GM23338 (cell line): Measurements from ENCODE around the gene PCED1A. TPM values are rescaled to one million over a fixed set of nuclear protein-coding genes. Genes with fewer than 3 reads are reported as not detected.

Source experiments
- ATAC-seq: fragments of 200-7000 bp; cut with Tn5 transposase; 3 replicates; pipeline ENCODE4 v1.9.1; 2020
- DNase-seq: peaks from one replicate; pipeline ENCODE4 v3.0.0-alpha.2; 2015; ENCODE audit warnings: low spot score
- H2AFZ ChIP-seq: fragments of 200-600 bp; sonication (generic); 2 replicates; pipeline ENCODE4 v1.8.0; 2016; ENCODE audit warnings: antibody characterized with exemption, mild to moderate bottlenecking, moderate library complexity
- H3F3A ChIP-seq: fragments of 200-600 bp; sonication (generic); replicated peaks from 2 replicates; pipeline ENCODE4 v1.8.0; 2017; ENCODE audit warnings: antibody characterized with exemption, mixed run types, low read depth
- H3K27ac ChIP-seq: fragments of 200-600 bp; sonication (generic); 2 replicates; pipeline ENCODE4 v1.6.1; 2016; ENCODE audit warnings: low read depth
- H3K27me3 ChIP-seq: fragments of 200-600 bp; sonication (generic); 2 replicates; pipeline ENCODE4 v1.8.0; 2016; ENCODE audit warnings: mild to moderate bottlenecking, mixed run types, moderate library complexity; ENCODE audit not compliant: insufficient read depth
- H3K36me3 ChIP-seq: fragments of 200-600 bp; sonication (generic); 2 replicates; pipeline ENCODE4 v1.8.0; 2016; ENCODE audit warnings: mild to moderate bottlenecking; ENCODE audit not compliant: insufficient read depth
- H3K4me1 ChIP-seq: fragments of 200-600 bp; sonication (generic); 2 replicates; pipeline ENCODE4 v1.8.0; 2016; ENCODE audit warnings: mild to moderate bottlenecking, moderate library complexity; ENCODE audit not compliant: insufficient read depth
- H3K4me2 ChIP-seq: fragments of 200-600 bp; sonication (generic); 2 replicates; pipeline ENCODE4 v1.7.1; 2017; ENCODE audit warnings: mixed run types
- H3K4me3 ChIP-seq: fragments of 200-600 bp; sonication (generic); 2 replicates; pipeline ENCODE4 v1.6.1; 2016; ENCODE audit warnings: mixed run types
- H3K79me2 ChIP-seq: fragments of 200-600 bp; sonication (generic); replicated peaks from 2 replicates; pipeline ENCODE4 v1.8.0; 2017; ENCODE audit warnings: mild to moderate bottlenecking; ENCODE audit not compliant: insufficient read depth
- H3K9me2 ChIP-seq: fragments of 200-600 bp; sonication (generic); 2 replicates; pipeline ENCODE4 v1.8.0; 2017; ENCODE audit not compliant: insufficient read depth
- H4K20me1 ChIP-seq: fragments of 200-600 bp; sonication (generic); replicated peaks from 2 replicates; pipeline ENCODE4 v1.8.0; 2017; ENCODE audit warnings: mild to moderate bottlenecking; ENCODE audit not compliant: insufficient read depth
- H3K27ac Mint-ChIP-seq: 2 replicates; pipeline ENCODE4 v1.8.0; 2020; ENCODE audit warnings: inconsistent platforms, mild to moderate bottlenecking, moderate library complexity, mixed read lengths
- H3K27me3 Mint-ChIP-seq: 3 replicates; pipeline ENCODE4 v1.8.0; 2022; ENCODE audit warnings: low read depth, mild to moderate bottlenecking, moderate library complexity, mixed read lengths, inconsistent platforms; ENCODE audit not compliant: insufficient read depth, poor library complexity
- H3K36me3 Mint-ChIP-seq: 3 replicates; pipeline ENCODE4 v1.8.0; 2021; ENCODE audit warnings: low read depth, mild to moderate bottlenecking, inconsistent platforms, moderate library complexity, mixed read lengths
- H3K4me1 Mint-ChIP-seq: 3 replicates; pipeline ENCODE4 v1.8.0; 2020; ENCODE audit warnings: mild to moderate bottlenecking, inconsistent platforms, mixed read lengths
- H3K4me3 Mint-ChIP-seq: 3 replicates; pipeline ENCODE4 v1.8.0; 2021; ENCODE audit warnings: moderate library complexity, mild to moderate bottlenecking, inconsistent platforms, mixed read lengths
- H3K9me3 Mint-ChIP-seq: 3 replicates; pipeline ENCODE4 v1.8.0; 2020; ENCODE audit warnings: moderate library complexity, mild to moderate bottlenecking, inconsistent platforms, mixed read lengths
- EZH2phosphoT487 ChIP-seq: fragments of 200-600 bp; sonication (generic); IDR thresholded peaks from one replicate; pipeline ENCODE4 v1.8.1; 2018; ENCODE audit warnings: antibody characterized with exemption; ENCODE audit not compliant: unreplicated experiment
- JUNB ChIP-seq: IDR thresholded peaks from one replicate; pipeline ENCODE4 v1.6.1; 2016; ENCODE audit warnings: antibody characterized with exemption; ENCODE audit not compliant: unreplicated experiment
- NANOG ChIP-seq: IDR thresholded peaks from 2 replicates; pipeline ENCODE4 v1.6.1; 2016; ENCODE audit warnings: antibody characterized with exemption, borderline replicate concordance
- POLR2AphosphoS5 ChIP-seq: IDR thresholded peaks from 2 replicates; pipeline ENCODE4 v1.6.1; 2016; ENCODE audit warnings: antibody characterized with exemption, low read depth
- STAT1 ChIP-seq: IDR thresholded peaks from one replicate; pipeline ENCODE4 v1.6.1; 2016; ENCODE audit warnings: antibody characterized with exemption; ENCODE audit not compliant: unreplicated experiment
- ZNF114 ChIP-seq: fragments of 250-450 bp; sonication (Bioruptor Pico); IDR thresholded peaks from 2 replicates; pipeline ENCODE4 v1.5.0; 2020; ENCODE audit warnings: mild to moderate bottlenecking, moderate library complexity
- ZNF331 ChIP-seq: fragments of 250-450 bp; sonication (Bioruptor Pico); IDR thresholded peaks from 2 replicates; pipeline ENCODE4 v1.5.0; 2020; ENCODE audit warnings: low read depth, mild to moderate bottlenecking, moderate library complexity
- polyA plus RNA-seq: library from polyadenylated mRNA; unstranded; fragments of >200 nt; fragmentation: Nextera tagmentation; extraction: Ambion mirVana; gene quantifications from 2 replicates; pipeline ENCODE4 v1.2.1, GENCODE V29; 2016
- total RNA-seq: library from RNA; depleted of rRNA; stranded (reverse); fragments of >200 nt; shearing (Covaris generic); gene quantifications from 2 replicates; pipeline ENCODE4 v1.2.3, GENCODE V29; 2014
- TF ChIP-seq, protein P1 (sequence below): fragments of 250-450 bp; sonication (Bioruptor Pico); IDR thresholded peaks from 2 replicates; pipeline ENCODE4 v1.5.0; 2020; ENCODE audit warnings: mild to moderate bottlenecking, moderate library complexity
- TF ChIP-seq, protein P2 (sequence below): IDR thresholded peaks from one replicate; pipeline ENCODE4 v1.6.1; 2018; ENCODE audit warnings: antibody characterized with exemption; ENCODE audit not compliant: unreplicated experiment

The PCED1A gene
- total and polyA plus RNA-seq, 2 experiments from 2014 or later, result 5.0 to 8.9 TPM

DNA sequence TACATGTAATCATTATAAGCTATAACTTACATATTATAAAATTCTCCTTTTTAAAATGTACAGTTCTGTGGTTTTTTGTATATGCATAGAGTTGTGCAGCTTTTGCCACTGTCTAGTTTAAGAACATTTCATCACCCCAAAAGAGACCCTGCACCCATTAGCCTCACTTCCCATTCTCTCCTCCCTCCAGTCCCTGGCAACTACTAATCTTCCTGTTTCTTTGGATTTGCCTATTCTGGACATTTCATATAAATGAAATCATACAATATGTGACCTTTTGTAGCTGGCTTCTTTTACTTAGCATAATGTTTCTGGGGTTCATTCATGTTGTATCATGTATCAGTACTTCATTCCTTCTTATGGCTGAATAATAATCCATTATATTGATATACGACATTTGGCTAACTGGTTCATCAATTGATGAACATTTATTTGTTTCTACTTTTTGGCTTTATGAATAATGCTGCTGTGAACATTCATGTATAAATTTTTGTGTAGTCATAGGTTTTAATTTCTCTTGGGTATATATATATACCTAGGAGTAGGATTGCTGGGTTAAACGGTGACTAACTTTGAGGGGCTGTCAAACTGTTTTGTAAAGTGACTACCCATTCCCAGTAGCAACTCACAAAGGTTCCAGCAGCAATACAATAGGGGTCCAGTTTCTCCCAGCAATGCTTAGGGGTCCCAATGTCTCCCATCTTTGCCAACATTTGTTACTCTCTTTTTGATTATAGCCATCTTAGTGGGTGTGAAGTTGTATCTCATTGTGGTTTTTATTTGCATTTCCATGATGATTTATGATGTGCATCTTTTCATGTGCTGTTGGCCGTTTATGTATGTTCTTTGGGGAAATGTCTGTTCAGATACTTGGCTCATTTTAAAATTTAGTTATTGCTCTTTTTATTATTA lies 43.5 kb upstream of the PCED1A start:
- Histone ChIP-seq H4K20me1 (peaks cover 27% of the 10 kb centered on the region), H3K79me2 (peaks cover 98% of the 10 kb centered on the region), H3K4me3 (no peak overlapping the region), H3K27me3 (no peaks in the 10 kb centered on the region), H3K4me2 (no peak overlapping the region), H3K4me1 (peaks cover 16% of the 10 kb centered on the region), H2AFZ (no peak overlapping the region), H3K27ac (no peak overlapping the region), H3F3A (no peaks in the 10 kb centered on the region), H3K36me3 (no peaks in the 10 kb centered on the region), H3K9me2 (no peaks in the 10 kb centered on the region)
- Mint-ChIP-seq H3K9me3 (no peaks in the 10 kb centered on the region), H3K4me1 (peaks cover 6% of the 10 kb centered on the region), H3K36me3 (no peaks in the 10 kb centered on the region), H3K27me3 (peaks cover 1% of the 10 kb centered on the region), H3K27ac (no peak overlapping the region), H3K4me3 (no peak overlapping the region)
- ATAC-seq, result no peak
- DNase-seq, result no peak
- TF ChIP-seq NANOG, result no peak
- no peak for TF ChIP-seq EZH2phosphoT487
- TF ChIP-seq POLR2AphosphoS5, result no peak
- TF ChIP-seq, protein P1, sequence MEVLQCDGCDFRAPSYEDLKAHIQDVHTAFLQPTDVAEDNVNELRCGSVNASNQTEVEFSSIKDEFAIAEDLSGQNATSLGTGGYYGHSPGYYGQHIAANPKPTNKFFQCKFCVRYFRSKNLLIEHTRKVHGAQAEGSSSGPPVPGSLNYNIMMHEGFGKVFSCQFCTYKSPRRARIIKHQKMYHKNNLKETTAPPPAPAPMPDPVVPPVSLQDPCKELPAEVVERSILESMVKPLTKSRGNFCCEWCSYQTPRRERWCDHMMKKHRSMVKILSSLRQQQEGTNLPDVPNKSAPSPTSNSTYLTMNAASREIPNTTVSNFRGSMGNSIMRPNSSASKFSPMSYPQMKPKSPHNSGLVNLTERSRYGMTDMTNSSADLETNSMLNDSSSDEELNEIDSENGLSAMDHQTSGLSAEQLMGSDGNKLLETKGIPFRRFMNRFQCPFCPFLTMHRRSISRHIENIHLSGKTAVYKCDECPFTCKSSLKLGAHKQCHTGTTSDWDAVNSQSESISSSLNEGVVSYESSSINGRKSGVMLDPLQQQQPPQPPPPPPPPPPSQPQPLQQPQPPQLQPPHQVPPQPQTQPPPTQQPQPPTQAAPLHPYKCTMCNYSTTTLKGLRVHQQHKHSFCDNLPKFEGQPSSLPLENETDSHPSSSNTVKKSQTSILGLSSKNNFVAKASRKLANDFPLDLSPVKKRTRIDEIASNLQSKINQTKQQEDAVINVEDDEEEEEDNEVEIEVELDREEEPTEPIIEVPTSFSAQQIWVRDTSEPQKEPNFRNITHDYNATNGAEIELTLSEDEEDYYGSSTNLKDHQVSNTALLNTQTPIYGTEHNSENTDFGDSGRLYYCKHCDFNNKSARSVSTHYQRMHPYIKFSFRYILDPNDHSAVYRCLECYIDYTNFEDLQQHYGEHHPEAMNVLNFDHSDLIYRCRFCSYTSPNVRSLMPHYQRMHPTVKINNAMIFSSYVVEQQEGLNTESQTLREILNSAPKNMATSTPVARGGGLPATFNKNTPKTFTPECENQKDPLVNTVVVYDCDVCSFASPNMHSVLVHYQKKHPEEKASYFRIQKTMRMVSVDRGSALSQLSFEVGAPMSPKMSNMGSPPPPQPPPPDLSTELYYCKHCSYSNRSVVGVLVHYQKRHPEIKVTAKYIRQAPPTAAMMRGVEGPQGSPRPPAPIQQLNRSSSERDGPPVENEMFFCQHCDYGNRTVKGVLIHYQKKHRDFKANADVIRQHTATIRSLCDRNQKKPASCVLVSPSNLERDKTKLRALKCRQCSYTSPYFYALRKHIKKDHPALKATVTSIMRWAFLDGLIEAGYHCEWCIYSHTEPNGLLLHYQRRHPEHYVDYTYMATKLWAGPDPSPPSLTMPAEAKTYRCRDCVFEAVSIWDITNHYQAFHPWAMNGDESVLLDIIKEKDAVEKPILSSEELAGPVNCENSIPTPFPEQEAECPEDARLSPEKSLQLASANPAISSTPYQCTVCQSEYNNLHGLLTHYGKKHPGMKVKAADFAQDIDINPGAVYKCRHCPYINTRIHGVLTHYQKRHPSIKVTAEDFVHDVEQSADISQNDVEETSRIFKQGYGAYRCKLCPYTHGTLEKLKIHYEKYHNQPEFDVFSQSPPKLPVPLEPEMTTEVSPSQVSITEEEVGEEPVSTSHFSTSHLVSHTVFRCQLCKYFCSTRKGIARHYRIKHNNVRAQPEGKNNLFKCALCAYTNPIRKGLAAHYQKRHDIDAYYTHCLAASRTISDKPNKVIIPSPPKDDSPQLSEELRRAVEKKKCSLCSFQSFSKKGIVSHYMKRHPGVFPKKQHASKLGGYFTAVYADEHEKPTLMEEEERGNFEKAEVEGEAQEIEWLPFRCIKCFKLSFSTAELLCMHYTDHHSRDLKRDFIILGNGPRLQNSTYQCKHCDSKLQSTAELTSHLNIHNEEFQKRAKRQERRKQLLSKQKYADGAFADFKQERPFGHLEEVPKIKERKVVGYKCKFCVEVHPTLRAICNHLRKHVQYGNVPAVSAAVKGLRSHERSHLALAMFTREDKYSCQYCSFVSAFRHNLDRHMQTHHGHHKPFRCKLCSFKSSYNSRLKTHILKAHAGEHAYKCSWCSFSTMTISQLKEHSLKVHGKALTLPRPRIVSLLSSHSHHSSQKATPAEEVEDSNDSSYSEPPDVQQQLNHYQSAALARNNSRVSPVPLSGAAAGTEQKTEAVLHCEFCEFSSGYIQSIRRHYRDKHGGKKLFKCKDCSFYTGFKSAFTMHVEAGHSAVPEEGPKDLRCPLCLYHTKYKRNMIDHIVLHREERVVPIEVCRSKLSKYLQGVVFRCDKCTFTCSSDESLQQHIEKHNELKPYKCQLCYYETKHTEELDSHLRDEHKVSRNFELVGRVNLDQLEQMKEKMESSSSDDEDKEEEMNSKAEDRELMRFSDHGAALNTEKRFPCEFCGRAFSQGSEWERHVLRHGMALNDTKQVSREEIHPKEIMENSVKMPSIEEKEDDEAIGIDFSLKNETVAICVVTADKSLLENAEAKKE (CRISPR knock-in tag), result no peak
- TF ChIP-seq JUNB, result no peak
- TF ChIP-seq, protein P2, sequence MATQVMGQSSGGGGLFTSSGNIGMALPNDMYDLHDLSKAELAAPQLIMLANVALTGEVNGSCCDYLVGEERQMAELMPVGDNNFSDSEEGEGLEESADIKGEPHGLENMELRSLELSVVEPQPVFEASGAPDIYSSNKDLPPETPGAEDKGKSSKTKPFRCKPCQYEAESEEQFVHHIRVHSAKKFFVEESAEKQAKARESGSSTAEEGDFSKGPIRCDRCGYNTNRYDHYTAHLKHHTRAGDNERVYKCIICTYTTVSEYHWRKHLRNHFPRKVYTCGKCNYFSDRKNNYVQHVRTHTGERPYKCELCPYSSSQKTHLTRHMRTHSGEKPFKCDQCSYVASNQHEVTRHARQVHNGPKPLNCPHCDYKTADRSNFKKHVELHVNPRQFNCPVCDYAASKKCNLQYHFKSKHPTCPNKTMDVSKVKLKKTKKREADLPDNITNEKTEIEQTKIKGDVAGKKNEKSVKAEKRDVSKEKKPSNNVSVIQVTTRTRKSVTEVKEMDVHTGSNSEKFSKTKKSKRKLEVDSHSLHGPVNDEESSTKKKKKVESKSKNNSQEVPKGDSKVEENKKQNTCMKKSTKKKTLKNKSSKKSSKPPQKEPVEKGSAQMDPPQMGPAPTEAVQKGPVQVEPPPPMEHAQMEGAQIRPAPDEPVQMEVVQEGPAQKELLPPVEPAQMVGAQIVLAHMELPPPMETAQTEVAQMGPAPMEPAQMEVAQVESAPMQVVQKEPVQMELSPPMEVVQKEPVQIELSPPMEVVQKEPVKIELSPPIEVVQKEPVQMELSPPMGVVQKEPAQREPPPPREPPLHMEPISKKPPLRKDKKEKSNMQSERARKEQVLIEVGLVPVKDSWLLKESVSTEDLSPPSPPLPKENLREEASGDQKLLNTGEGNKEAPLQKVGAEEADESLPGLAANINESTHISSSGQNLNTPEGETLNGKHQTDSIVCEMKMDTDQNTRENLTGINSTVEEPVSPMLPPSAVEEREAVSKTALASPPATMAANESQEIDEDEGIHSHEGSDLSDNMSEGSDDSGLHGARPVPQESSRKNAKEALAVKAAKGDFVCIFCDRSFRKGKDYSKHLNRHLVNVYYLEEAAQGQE, result no peak
- no peak for TF ChIP-seq STAT1
- no peak for TF ChIP-seq ZNF114 (CRISPR knock-in tag)
- TF ChIP-seq ZNF331 (CRISPR knock-in tag), result no peak
